GM18505 (cell line): ENCODE measurements around the gene ZSCAN2.
A peak's percentile ranks its signal among the peaks of the same experiment; 100 is the strongest.
"Not testable (repeated sequence)": the region's sequence is repeated elsewhere in the genome, so short reads cannot be mapped to it uniquely, and the experiment has no call there.

Source experiments
- ATAC-seq: cut with Tn5 transposase; IDR thresholded peaks from one replicate; pipeline ENCODE4 v1.9.1; 2021; ENCODE audit not compliant: unreplicated experiment
- POLR2A ChIP-seq: IDR thresholded peaks from 4 replicates; pipeline ENCODE4 v1.6.1; 2011; ENCODE audit warnings: borderline replicate concordance; ENCODE audit not compliant: insufficient read depth, insufficient read length; ENCODE audit errors: extremely low read depth

Gene ZSCAN2

DNA sequence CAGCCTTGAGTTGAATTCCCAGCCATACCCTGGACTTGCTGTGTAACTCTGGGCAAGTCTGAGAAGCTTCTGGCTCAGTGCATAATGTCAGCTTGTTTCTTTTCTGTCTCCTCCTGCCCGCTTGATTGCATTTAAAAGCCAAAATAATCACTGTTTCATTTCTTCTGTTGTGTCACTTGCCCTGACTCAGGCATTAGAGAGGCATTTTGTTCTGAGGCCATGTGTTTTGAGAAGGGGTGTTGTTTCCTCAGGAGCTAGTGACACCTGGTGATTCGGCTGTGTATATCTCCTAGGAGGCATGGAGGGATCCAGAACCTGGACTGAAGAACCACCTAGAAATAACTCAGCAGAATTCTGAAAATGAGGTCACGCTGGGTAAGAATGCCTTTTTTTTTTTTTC lies 37.3 kb downstream of the ZSCAN2 start:
- ATAC-seq = no peak
- TF ChIP-seq POLR2A = no peak

DNA sequence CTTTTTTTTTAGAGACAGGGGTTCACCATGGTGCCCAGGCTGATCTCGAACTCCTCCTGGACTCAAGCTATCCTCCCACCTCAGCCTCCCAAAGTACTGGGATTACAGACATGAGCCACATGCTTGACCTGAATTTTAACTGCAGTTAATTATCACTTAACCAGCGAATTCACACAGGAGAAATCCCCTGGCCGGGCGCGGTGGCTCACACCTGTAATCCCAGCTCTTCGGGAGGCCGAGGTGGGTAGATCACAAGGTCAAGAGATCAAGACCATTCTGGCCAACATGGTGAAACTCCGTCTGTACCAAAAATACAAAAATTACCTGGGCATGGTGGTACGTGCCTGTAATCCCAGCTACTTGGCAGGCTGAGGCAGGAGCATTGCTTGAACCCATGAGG lies 41.1 kb downstream of the ZSCAN2 start:
- not testable (repeated sequence) for ATAC-seq

DNA sequence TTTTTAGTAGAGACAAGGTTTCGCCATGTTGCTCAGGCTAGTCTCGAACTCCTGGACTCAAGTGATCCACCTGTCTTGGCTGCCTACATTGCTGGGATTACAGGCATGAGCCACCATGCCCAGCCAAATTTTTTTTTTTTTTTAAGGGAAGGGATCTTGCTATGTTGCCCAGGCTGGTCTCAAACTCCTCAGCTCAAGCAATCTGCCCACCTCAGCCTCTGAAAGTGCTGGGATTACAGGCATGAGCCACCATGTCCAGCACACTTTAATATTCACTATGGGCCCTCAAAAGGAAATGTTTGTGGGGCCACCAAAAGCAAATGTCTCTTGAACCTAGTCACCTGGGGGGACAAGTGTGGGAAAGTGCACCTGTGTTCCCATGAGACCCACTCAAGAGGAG lies 41.8 kb downstream of the ZSCAN2 start:
- not testable (repeated sequence) for ATAC-seq

DNA sequence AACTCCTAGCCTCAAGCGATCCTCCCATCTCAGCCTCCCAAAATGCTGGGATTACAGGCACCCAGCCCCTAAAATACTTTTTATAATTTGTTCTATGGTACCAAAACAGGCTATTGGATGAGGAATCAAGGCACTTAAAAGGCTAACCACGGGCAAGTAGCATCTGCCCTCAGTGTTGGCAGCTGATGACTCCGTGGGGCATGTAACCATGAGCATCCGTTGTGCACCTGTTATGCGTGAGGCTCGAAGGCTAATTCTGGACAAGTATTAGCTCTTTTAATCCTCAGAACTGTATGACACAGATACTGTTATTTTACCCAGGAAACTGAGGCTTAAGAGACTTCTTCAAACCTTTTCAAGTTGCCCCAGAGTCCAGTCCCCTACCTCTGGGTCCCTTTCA lies 43.0 kb downstream of the ZSCAN2 start:
- no peak for TF ChIP-seq POLR2A
- ATAC-seq = no peak

DNA sequence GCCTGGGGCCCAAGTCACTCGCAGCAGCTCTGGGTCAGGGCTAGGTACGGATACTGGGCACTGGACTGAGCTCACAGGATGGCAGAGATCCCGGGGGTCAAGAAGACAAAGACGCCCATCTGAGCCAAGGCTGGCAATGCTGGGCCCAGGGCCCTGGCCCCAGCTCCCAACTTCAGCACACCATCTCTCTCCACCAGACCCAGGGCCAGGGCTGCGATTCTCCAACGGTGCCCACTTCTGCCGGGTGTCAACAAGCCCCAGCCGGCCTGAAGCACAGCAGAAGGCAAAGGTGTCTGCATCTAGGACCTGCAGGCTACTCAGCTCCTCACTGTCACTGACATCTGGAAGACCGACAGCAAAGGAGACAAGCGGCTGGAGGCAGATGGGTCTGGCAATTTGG lies 44.7 kb downstream of the ZSCAN2 start:
- TF ChIP-seq POLR2A = no peak
- no peak for ATAC-seq

DNA sequence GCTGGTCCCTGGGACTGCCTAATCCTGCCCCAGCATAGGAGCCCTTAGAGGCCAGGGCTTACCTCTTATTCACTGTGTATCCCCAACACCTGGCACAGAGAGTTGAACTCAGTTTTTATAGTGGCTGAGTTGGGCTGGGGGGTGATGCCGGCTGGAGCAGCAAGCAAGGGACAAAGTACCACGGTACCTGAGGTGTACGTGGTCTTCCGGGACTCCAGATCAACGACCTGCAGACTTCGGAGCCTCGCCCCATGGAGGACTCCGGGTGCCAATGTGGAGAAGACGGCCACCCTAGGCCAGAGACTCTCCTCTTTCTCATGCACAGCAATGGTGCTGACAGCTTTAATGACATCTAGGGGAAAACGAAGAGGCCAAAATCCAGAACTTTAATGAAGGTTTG lies 45.2 kb downstream of the ZSCAN2 start:
- no peak for ATAC-seq
- no peak for TF ChIP-seq POLR2A

DNA sequence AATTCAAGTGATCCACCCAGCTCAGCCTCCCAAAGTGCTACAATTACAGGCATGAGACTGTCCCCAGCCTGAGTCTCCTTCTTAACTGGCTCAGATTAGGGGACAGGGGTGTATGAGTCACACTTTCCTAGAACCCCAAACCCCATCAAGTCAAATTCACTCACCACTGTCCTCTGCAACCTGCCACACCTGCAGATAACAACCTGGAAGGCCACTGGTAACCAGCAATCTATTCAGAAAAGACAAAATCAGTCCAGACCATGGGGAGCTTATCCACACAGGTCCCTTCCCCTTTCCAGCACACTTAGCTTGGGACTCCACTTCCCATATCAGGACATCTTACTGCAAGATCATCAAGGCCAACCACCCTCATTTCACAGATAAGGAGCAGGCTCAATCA lies 46.9 kb downstream of the ZSCAN2 start:
- no peak for TF ChIP-seq POLR2A
- no peak for ATAC-seq

DNA sequence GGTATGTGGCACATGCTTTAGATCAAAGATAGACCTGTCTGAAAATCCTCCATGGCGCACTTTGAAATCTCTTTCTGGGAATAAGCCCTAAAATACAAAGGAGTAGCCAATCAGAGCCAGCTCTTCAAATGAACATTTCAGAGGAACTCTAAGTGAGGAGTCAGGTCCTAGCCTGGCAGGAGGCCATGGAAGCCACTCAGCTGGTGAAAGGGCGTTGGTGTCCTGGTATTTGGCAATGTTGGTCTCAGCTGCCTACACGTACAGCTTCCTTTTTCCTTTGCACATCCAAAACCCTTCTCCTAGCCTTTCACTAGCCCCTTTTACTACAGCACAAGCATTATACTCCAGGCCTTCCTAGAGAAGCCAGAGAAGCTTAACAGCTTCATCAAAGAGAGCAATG lies 47.7 kb downstream of the ZSCAN2 start:
- no peak for ATAC-seq
- no peak for TF ChIP-seq POLR2A

DNA sequence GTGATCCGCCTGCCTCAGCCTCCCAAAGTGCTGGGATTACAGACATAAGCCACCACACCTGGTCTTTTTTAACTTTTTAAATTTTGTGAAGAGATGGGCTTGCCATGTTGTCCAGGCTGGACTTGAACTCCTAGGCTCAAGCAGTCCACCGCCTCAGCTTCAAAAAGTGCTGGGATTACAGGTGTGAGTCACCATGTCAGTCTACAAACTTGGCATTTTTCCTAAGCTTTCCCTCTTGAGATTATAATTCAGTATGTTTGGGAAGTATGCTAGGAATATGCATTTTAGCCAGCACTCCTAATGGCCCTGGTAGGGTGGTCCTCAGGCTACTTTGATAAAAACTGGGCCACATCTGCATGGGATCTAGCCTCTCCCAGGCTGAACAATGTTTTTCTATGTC lies 48.9 kb downstream of the ZSCAN2 start:
- ATAC-seq = no peak
- no peak for TF ChIP-seq POLR2A

DNA sequence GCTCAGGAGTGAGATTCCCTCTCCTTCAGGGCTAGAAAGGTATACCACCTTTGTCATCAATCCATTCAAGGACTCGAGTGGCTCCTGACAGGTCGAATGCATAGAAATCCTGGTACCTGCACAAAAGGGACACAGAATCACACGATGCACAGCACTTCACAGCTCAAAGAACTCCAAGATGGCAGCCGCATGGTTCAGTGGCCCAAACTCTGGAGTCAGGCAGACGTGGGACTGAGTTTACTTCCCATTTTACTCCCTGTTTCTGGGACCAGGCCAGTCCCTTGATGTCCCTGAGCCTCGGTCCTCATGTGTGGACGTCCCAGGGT lies 52.7 kb downstream of the ZSCAN2 start:
- TF ChIP-seq POLR2A = no peak

DNA sequence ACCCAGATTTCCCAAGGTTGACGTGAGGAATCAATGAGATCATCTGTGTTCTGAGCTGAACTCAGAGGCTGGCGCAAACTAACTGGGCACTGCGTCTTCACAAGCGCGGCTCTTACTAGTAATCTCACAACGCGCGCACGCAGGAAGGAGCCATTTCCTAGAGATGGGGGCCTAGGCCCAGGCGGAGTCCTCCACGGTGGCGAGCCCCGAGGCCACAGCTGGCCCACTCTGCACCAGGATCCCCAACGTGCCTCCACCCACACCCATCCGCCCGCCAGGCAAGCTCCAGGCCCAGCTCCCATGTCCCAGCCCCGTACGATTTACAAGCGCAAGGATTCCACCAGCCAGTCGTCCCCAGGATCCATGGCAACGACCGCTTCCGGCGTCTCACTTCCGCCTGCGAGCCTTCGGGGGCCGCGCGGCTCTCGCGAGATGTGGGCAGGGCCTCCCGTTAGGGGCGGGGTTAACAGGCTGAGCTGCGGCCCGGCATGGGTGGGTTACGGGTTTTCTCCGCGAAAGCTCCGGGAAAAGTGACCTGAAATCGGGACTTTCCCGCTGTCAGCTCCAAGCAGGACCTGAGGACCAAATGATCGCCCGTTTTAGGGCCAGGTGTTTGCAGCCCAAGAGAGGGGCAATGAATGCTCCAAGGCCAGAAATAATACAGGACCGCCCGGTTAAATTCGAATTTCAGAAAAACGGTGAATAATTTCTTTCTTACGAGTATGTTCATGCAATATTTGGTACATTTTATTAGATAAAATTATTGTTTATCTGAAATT lies 53.3 kb downstream of the ZSCAN2 start, which contains the start of gene WDR73:
Gene WDR73 (minus strand): TSS at position 374 of the 779 bp plus-strand sequence. CDS start 9 bp downstream, at position 365.
- peak; percentile 76 for ATAC-seq
- TF ChIP-seq POLR2A = peak; percentile 75

More for the DNA sequence above, 52.7 kb downstream of the ZSCAN2 start:
- no peak for ATAC-seq

DNA sequence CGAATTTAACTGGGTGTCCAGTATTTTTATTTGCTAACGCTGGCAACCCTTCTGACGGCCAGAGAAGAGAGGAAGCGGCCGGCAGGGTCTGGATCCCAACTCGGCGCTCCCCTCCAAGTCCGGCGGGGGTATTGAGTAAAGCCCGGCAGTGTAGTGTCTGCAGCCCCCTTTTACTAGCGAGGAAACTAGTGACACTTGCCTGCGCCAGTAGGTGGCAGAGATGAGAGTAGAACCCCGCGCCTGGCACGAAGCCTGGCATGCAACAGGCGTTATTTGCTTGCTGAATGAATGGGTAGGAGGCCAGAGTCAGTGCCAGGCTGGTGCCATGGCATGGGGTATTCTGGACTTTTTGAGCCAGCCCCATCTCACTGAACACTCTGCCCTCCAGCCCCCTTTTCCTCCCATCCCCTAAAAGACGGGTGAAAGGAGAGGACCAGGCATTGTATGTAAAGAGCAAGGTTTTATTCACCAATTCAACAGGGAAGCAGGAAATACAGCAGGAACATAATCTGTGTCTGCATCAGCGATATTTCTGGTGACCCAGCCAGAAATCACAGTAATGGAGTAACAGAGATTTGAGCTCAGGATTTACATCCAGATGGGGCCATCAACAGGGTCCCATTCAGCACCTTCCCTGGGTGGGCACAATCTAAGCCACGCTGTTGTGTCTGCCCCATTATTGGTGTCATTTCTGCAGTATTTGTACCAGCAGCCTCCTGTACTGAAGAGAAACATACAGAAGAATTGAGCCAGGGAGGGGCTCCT lies 54.1 kb downstream of the ZSCAN2 start:
- TF ChIP-seq POLR2A = no peak
- peak; percentile 36 for ATAC-seq

DNA sequence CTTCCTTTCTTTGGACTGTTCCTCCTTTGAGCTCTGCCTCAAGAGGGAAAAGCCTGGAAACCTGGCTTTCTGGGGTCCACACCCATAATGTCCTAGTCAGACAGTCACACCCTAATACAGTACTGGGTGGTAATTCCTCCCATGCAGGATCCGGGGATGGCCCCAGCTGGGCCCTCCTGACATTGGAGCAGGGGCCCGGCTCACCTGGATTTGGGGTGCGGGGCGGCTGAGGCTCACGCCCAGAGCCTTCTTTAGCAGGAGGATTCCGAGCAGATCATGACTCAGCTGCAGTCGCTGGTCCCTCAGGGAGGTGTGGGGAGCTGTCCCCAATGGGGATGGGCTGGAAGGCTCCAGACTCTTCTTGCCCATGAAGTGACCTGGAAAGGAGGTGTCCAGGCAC lies 56.2 kb downstream of the ZSCAN2 start:
- ATAC-seq = no peak
- no peak for TF ChIP-seq POLR2A

DNA sequence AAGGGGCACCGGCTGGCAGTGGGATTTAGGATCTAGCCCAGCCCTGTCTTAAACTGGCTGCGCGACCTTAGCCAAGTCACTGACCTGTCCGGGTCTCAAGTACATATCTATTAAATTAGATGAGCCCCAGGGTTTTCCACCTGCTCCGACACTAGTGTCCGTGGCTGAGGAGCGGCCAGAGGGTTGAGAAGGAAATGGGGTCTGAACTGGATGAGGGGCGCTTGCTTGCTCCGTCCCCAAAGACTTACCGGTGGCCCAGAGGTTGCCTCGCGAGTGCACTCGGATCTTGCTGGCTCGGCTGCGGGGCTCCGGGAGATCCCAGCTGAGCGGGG lies 56.9 kb downstream of the ZSCAN2 start:
- ATAC-seq = no peak
- TF ChIP-seq POLR2A = no peak
